ENCODE results near the gene SNUPN.
A peak's percentile ranks its signal among the peaks of the same experiment; 100 is the strongest.
"Not testable (repeated sequence)": the region's sequence is repeated elsewhere in the genome, so short reads cannot be mapped to it uniquely, and the experiment has no call there.

The SNUPN gene

GRCh38 chr15:75583701-75584100 lies 41.8 kb downstream of the SNUPN start:
- Histone ChIP-seq H3K27me3 (ENCODE audit: insufficient read depth, low read length) (no peaks in the 10 kb centered on the region), H3K9ac (ENCODE audit: low read length) (no peak overlapping the region), H3K4me3 (ENCODE audit: low read depth, low read length, poor library complexity, severe bottlenecking) (no peak overlapping the region), H3K36me3 (ENCODE audit: insufficient read depth, low read length) (no peaks in the 10 kb centered on the region), H4K20me1 (ENCODE audit: insufficient read depth, low read length) (no peaks in the 10 kb centered on the region), H3K9me3 (ENCODE audit: low read length) (no peaks in the 10 kb centered on the region), H3K79me2 (ENCODE audit: insufficient read depth, low read length) (no peaks in the 10 kb centered on the region), H3F3A (ENCODE audit: insufficient read depth, low read length) (no peaks in the 10 kb centered on the region), H3K9me2 (ENCODE audit: low read depth, low read length) (no peaks in the 10 kb centered on the region), H3K4me1 (ENCODE audit: insufficient read depth, low read length, severe bottlenecking) (peaks cover 5% of the 10 kb centered on the region), H2AFZ (ENCODE audit: low read length) (no peak overlapping the region), H3K27ac (ENCODE audit: low read depth, low read length, poor library complexity, severe bottlenecking) (no peak overlapping the region), H3K4me2 (ENCODE audit: low read length) (no peak overlapping the region)
- TF ChIP-seq CTCF (IDR thresholded peaks at IDR 0.05; ENCODE audit: low read length) (no peak), EZH2 (IDR thresholded peaks at IDR 0.05; ENCODE audit: borderline replicate concordance, low read length) (no peak)

- H3K36me3 ChIP-seq (ENCODE audit: insufficient read depth, low read length); H3K9me3 ChIP-seq (ENCODE audit: low read length); H4K20me1 ChIP-seq (ENCODE audit: insufficient read depth, low read length); H3K9me2 ChIP-seq (ENCODE audit: low read depth, low read length); H3K4me1 ChIP-seq (ENCODE audit: insufficient read depth, low read length, severe bottlenecking); H3F3A ChIP-seq (ENCODE audit: insufficient read depth, low read length); H3K4me2 ChIP-seq (ENCODE audit: low read length); H3K27me3 ChIP-seq (ENCODE audit: insufficient read depth, low read length); H3K9ac ChIP-seq (ENCODE audit: low read length); H2AFZ ChIP-seq (ENCODE audit: low read length); H3K4me3 ChIP-seq (ENCODE audit: low read depth, low read length, poor library complexity, severe bottlenecking); H3K27ac ChIP-seq (ENCODE audit: low read depth, low read length, poor library complexity, severe bottlenecking); H3K79me2 ChIP-seq (ENCODE audit: insufficient read depth, low read length): not testable (repeated sequence)
These were observed 42.6 kb downstream of the SNUPN start for GRCh38 chr15:75582943-75583342.

- Histone ChIP-seq H3K9me3 (ENCODE audit: low read length) (no peaks in the 10 kb centered on the region), H3K27ac (ENCODE audit: low read depth, low read length, poor library complexity, severe bottlenecking) (peak within 1 kb of the TSS; percentile 53), H3K36me3 (ENCODE audit: insufficient read depth, low read length) (no peaks in the 10 kb centered on the region), H3K27me3 (ENCODE audit: insufficient read depth, low read length) (no peaks in the 10 kb centered on the region), H3F3A (ENCODE audit: insufficient read depth, low read length) (no peaks in the 10 kb centered on the region), H3K9ac (ENCODE audit: low read length) (peak within 1 kb of the TSS; percentile 91), H2AFZ (ENCODE audit: low read length) (no peak within 1 kb of the TSS), H3K9me2 (ENCODE audit: low read depth, low read length) (no peaks in the 10 kb centered on the region), H3K79me2 (ENCODE audit: insufficient read depth, low read length) (peaks cover 18% of the 10 kb centered on the region), H3K4me3 (ENCODE audit: low read depth, low read length, poor library complexity, severe bottlenecking) (peak within 1 kb of the TSS; percentile 83), H3K4me2 (ENCODE audit: low read length) (peak within 1 kb of the TSS; percentile 90), H3K4me1 (ENCODE audit: insufficient read depth, low read length, severe bottlenecking) (peaks cover 19% of the 10 kb centered on the region), H4K20me1 (ENCODE audit: insufficient read depth, low read length) (no peaks in the 10 kb centered on the region)
- TF ChIP-seq EZH2 (IDR thresholded peaks at IDR 0.05; ENCODE audit: borderline replicate concordance, low read length) (no peak), CTCF (IDR thresholded peaks at IDR 0.05; ENCODE audit: low read length) (peak; percentile 44)
These were observed 46.3 kb downstream of the SNUPN start, which contains the start of gene PTPN9 for GRCh38 chr15:75578948-75579920. PTPN9 (minus strand) TSS chr15:75579315; CDS start chr15:75578776, 539 bp downstream.
